Neural cell (in vitro differentiated cells): ENCODE data around the gene ZFPL1. TPM values are rescaled to one million over a fixed set of nuclear protein-coding genes. Genes with fewer than 3 reads are reported as not detected.

ENCODE experiments used
- H2AFZ ChIP-seq: fragments of 200-600, 300-800 bp; sonication (generic), shearing (Covaris generic); 2 replicates; pipeline ENCODE4 v1.6.0; 2014; ENCODE audit warnings: low read depth, mild to moderate bottlenecking, antibody characterized with exemption, low read length, moderate library complexity
- H3F3A ChIP-seq: fragments of 200-600 bp; shearing (Covaris generic); 2 replicates; pipeline ENCODE4 v1.6.1; 2016; ENCODE audit warnings: mild to moderate bottlenecking, moderate library complexity, mixed read lengths, antibody characterized with exemption, low read length; ENCODE audit not compliant: insufficient read depth, poor library complexity, severe bottlenecking
- H3K27ac ChIP-seq: fragments of 200-600, 300-800 bp; sonication (generic), shearing (Covaris generic); 2 replicates; pipeline ENCODE4 v1.5.1; 2014; ENCODE audit warnings: mild to moderate bottlenecking, low read length, moderate library complexity
- H3K27me3 ChIP-seq: fragments of 300-800, 200-600 bp; sonication (generic), shearing (Covaris generic); 2 replicates; pipeline ENCODE4 v1.6.0; 2014; ENCODE audit warnings: mild to moderate bottlenecking, low read depth, low read length, moderate library complexity; ENCODE audit not compliant: insufficient read depth
- H3K36me3 ChIP-seq: fragments of 300-800, 200-600 bp; sonication (generic), shearing (Covaris generic); 2 replicates; pipeline ENCODE4 v1.5.1; 2014; ENCODE audit warnings: mild to moderate bottlenecking, antibody characterized with exemption, low read length, moderate library complexity; ENCODE audit not compliant: insufficient read depth
- H3K4me2 ChIP-seq: fragments of 300-800, 200-600 bp; sonication (generic), shearing (Covaris generic); 2 replicates; pipeline ENCODE4 v1.6.0; 2014; ENCODE audit warnings: mild to moderate bottlenecking, low read length
- H3K4me3 ChIP-seq: fragments of 300-800, 200-600 bp; sonication (generic), shearing (Covaris generic); 2 replicates; pipeline ENCODE4 v1.5.1; 2014; ENCODE audit warnings: mild to moderate bottlenecking, low read length, moderate library complexity
- H3K79me2 ChIP-seq: fragments of 200-600 bp; shearing (Covaris generic); replicated peaks from 2 replicates; pipeline ENCODE4 v1.6.0; 2014; ENCODE audit warnings: mild to moderate bottlenecking, low read length, moderate library complexity; ENCODE audit not compliant: insufficient read depth
- H3K9ac ChIP-seq: fragments of 300-800, 200-600 bp; sonication (generic), shearing (Covaris generic); 2 replicates; pipeline ENCODE4 v1.6.1; 2016; ENCODE audit warnings: mild to moderate bottlenecking, low read length, mixed read lengths
- H3K9me2 ChIP-seq: fragments of 200-600 bp; shearing (Covaris generic); 2 replicates; pipeline ENCODE4 v1.6.1; 2016; ENCODE audit warnings: mild to moderate bottlenecking, low read length, mixed read lengths; ENCODE audit not compliant: insufficient read depth
- H3K9me3 ChIP-seq: fragments of 200-600, 300-800 bp; sonication (generic), shearing (Covaris generic); 2 replicates; pipeline ENCODE4 v1.6.1; 2016; ENCODE audit warnings: mild to moderate bottlenecking, mixed run types, low read length, moderate library complexity, mixed read lengths
- H4K20me1 ChIP-seq: fragments of 200-600 bp; shearing (Covaris generic); 2 replicates; pipeline ENCODE4 v1.6.1; 2016; ENCODE audit warnings: mild to moderate bottlenecking, mixed run types; ENCODE audit not compliant: insufficient read depth
- CTCF ChIP-seq: fragments of 450-650 bp; IDR thresholded peaks from 2 replicates; pipeline ENCODE4 v1.5.1; 2014; ENCODE audit warnings: antibody characterized with exemption, mild to moderate bottlenecking, moderate library complexity; ENCODE audit not compliant: poor library complexity, severe bottlenecking
- EP300 ChIP-seq: fragments of 450-650 bp; conservative IDR thresholded peaks from 2 replicates; pipeline ENCODE4 v1.6.1; 2014; ENCODE audit warnings: antibody characterized with exemption, mild to moderate bottlenecking, moderate library complexity; ENCODE audit not compliant: poor library complexity, severe bottlenecking
- EZH2 ChIP-seq: fragments of 200-600, 300-800 bp; shearing (Covaris generic), sonication (generic); IDR thresholded peaks from 2 replicates; pipeline ENCODE4 v1.6.1; 2014; ENCODE audit warnings: antibody characterized with exemption, low read length, borderline replicate concordance, mild to moderate bottlenecking; ENCODE audit not compliant: insufficient read depth, poor library complexity, severe bottlenecking
- MXI1 ChIP-seq: fragments of 450-650 bp; conservative IDR thresholded peaks from 2 replicates; pipeline ENCODE4 v1.6.1; 2014; ENCODE audit warnings: antibody characterized with exemption, mild to moderate bottlenecking; ENCODE audit not compliant: poor library complexity, severe bottlenecking
- POLR2AphosphoS5 ChIP-seq: IDR thresholded peaks from 2 replicates; pipeline ENCODE4 v1.6.1; 2012
- RAD21 ChIP-seq: fragments of 450-650 bp; conservative IDR thresholded peaks from 2 replicates; pipeline ENCODE4 v1.6.1; 2014; ENCODE audit warnings: antibody characterized with exemption, mild to moderate bottlenecking, moderate library complexity
- REST ChIP-seq: IDR thresholded peaks from 2 replicates; pipeline ENCODE4 v1.6.1; 2012; ENCODE audit warnings: borderline replicate concordance
- SMC3 ChIP-seq: fragments of 450-650 bp; conservative IDR thresholded peaks from 2 replicates; pipeline ENCODE4 v1.6.1; 2014; ENCODE audit warnings: antibody characterized with exemption, mild to moderate bottlenecking, moderate library complexity; ENCODE audit not compliant: poor library complexity
- TAF1 ChIP-seq: IDR thresholded peaks from 2 replicates; pipeline ENCODE4 v1.6.1; 2012; ENCODE audit warnings: low read depth
- polyA plus RNA-seq: library from polyadenylated mRNA; depleted of rRNA; stranded (reverse); fragments of >200 nt; gene quantifications from 2 replicates; pipeline ENCODE4 v1.2.3, GENCODE V29; 2014

The ZFPL1 gene
- polyA plus RNA-seq, 1 donor from 2014 or later, result 42.0 TPM

GRCh38 chr11:65119670-65119995, 35.6 kb downstream of the ZFPL1 start:
- H2AFZ ChIP-seq, result no peak overlapping the region
- no peak overlapping the region for H3K9ac ChIP-seq
- peaks cover 35% of the 10 kb centered on the region for H3K79me2 ChIP-seq
- H3K9me3 ChIP-seq, result no peaks in the 10 kb centered on the region
- H3K36me3 ChIP-seq, result peaks cover 10% of the 10 kb centered on the region
- no peaks in the 10 kb centered on the region for H3K27me3 ChIP-seq
- TF ChIP-seq EZH2 (no peak), CTCF (no peak), MXI1 (no peak)
- H3K9me2 ChIP-seq, result no peaks in the 10 kb centered on the region
- H3K4me2 ChIP-seq, result no peak overlapping the region
- no peak overlapping the region for H3K27ac ChIP-seq
- no peaks in the 10 kb centered on the region for H3F3A ChIP-seq
- no peaks in the 10 kb centered on the region for H4K20me1 ChIP-seq
- no peak overlapping the region for H3K4me3 ChIP-seq

- no peaks in the 10 kb centered on the region for H3F3A ChIP-seq
- H3K9ac ChIP-seq, result peak overlapping the region; percentile 97
- H3K4me2 ChIP-seq, result peak overlapping the region; percentile 98
- peaks cover 10% of the 10 kb centered on the region for H3K36me3 ChIP-seq
- no peaks in the 10 kb centered on the region for H3K9me3 ChIP-seq
- H3K27me3 ChIP-seq, result no peaks in the 10 kb centered on the region
- H3K4me3 ChIP-seq, result peak overlapping the region; percentile 73
- H2AFZ ChIP-seq, result no peak overlapping the region
- no peaks in the 10 kb centered on the region for H3K9me2 ChIP-seq
- peaks cover 35% of the 10 kb centered on the region for H3K79me2 ChIP-seq
- no peaks in the 10 kb centered on the region for H4K20me1 ChIP-seq
- peak overlapping the region; percentile 91 for H3K27ac ChIP-seq
- no peak for TF ChIP-seq MXI1
- no peak for TF ChIP-seq TAF1
- TF ChIP-seq EP300, result no peak
- TF ChIP-seq SMC3, result no peak
- TF ChIP-seq REST, result no peak
- no peak for TF ChIP-seq EZH2
Observed at GRCh38 chr11:65120831-65121230, 36.8 kb downstream of the ZFPL1 start.

- H3K27me3 ChIP-seq, result no peaks in the 10 kb centered on the region
- H3K9me2 ChIP-seq, result no peaks in the 10 kb centered on the region
- no peaks in the 10 kb centered on the region for H3K9me3 ChIP-seq
- H3K4me2 ChIP-seq, result peak overlapping the region; percentile 98
- H3K9ac ChIP-seq, result peak overlapping the region; percentile 97
- no peak for TF ChIP-seq TAF1
- no peak for TF ChIP-seq POLR2AphosphoS5
- no peak for TF ChIP-seq MXI1
- no peak for TF ChIP-seq REST
- no peak for TF ChIP-seq CTCF
- no peak for TF ChIP-seq EP300
- no peak for TF ChIP-seq EZH2
- no peak for TF ChIP-seq SMC3
- TF ChIP-seq RAD21, result no peak
- peak overlapping the region; percentile 91 for H3K27ac ChIP-seq
- peak overlapping the region; percentile 73 for H3K4me3 ChIP-seq
- H2AFZ ChIP-seq, result no peak overlapping the region
- peaks cover 31% of the 10 kb centered on the region for H3K79me2 ChIP-seq
- peaks cover 10% of the 10 kb centered on the region for H3K36me3 ChIP-seq
- H3F3A ChIP-seq, result no peaks in the 10 kb centered on the region
- no peaks in the 10 kb centered on the region for H4K20me1 ChIP-seq
Observed at GRCh38 chr11:65121447-65121864, 37.4 kb downstream of the ZFPL1 start.
